Thyroid gland (tissue), 4 donors: ENCODE data around the gene SCAP. TPM values are rescaled to one million over a fixed set of nuclear protein-coding genes. Genes with fewer than 3 reads are reported as not detected.
A peak's percentile ranks its signal among the peaks of the same experiment; 100 is the strongest.
"Not testable (repeated sequence)": the region's sequence is repeated elsewhere in the genome, so short reads cannot be mapped to it uniquely, and the experiment has no call there.

Experiments
- DNase-seq, 2 donors: peaks; one replicate each; pipeline ENCODE4 v3.0.0-alpha.2; 2019
- H3K27ac ChIP-seq, 3 donors: fragments of 200-600 bp; sonication (generic); 1 replicate in 2 of 3; 2 replicates in 1 of 3; pipeline ENCODE4 v1.5.1; 2016 to 2019; ENCODE audit warnings: mild to moderate bottlenecking in 1 of 3, moderate library complexity in 1 of 3
- H3K27me3 ChIP-seq: fragments of 200-600 bp; sonication (generic); one replicate; pipeline ENCODE4 v1.5.1; 2019
- H3K36me3 ChIP-seq, 2 donors: fragments of 200-600 bp; sonication (generic); one replicate each; pipeline ENCODE4 v1.5.1; 2016 to 2019
- H3K4me1 ChIP-seq, 2 donors: fragments of 200-600 bp; sonication (generic); one replicate each; pipeline ENCODE4 v1.5.1; 2017 to 2019
- H3K4me3 ChIP-seq, 3 donors: fragments of 200-600 bp; sonication (generic); replicated peaks in 1 of 3; 1 replicate in 2 of 3; 2 replicates in 1 of 3; pipeline ENCODE4 v1.5.1; 2016; ENCODE audit warnings: mild to moderate bottlenecking in 1 of 3
- H3K9me3 ChIP-seq: fragments of 200-600 bp; sonication (generic); one replicate; pipeline ENCODE4 v1.5.1; 2017
- POLR2A ChIP-seq, 2 donors: fragments of 450-650 bp; IDR thresholded peaks; one replicate each; pipeline ENCODE4 v1.6.1; 2017; ENCODE audit warnings: antibody characterized with exemption in 2 of 2, mild to moderate bottlenecking in 2 of 2, moderate library complexity in 1 of 2
- WGBS, 2 donors: methylation state at CpG; one replicate each; pipeline ENCODE4 v1.1.5; 2017; 5-methylcytosine and 5-hydroxymethylcytosine counted together
- intact Hi-C: fragments of 100-400 bp; cut with DNase I; formaldehyde crosslinking; loops from one replicate; pipeline ENCODE4 v1.15.1; 2023
- total RNA-seq, 4 donors: library from RNA; depleted of rRNA; stranded (reverse); fragments of >200 nt; gene quantifications; one replicate each; pipeline ENCODE4 v1.2.3, GENCODE V29; 2016
- TF ChIP-seq, protein P1 (sequence below), 6 experiments: fragments of 200-600 bp in 3 of 6; fragments of 450-650 bp in 3 of 6; sonication (generic) in 3 of 6; IDR thresholded peaks; one replicate each; pipeline ENCODE4 v1.5.1; 2016 to 2019; ENCODE audit warnings: antibody characterized with exemption in 6 of 6, mild to moderate bottlenecking in 2 of 6, inconsistent platforms in 1 of 6, moderate library complexity in 1 of 6

SCAP gene
- total RNA-seq, 4 donors from 2014 or later: 56.8 to 102 (median 88.8) TPM

DNA sequence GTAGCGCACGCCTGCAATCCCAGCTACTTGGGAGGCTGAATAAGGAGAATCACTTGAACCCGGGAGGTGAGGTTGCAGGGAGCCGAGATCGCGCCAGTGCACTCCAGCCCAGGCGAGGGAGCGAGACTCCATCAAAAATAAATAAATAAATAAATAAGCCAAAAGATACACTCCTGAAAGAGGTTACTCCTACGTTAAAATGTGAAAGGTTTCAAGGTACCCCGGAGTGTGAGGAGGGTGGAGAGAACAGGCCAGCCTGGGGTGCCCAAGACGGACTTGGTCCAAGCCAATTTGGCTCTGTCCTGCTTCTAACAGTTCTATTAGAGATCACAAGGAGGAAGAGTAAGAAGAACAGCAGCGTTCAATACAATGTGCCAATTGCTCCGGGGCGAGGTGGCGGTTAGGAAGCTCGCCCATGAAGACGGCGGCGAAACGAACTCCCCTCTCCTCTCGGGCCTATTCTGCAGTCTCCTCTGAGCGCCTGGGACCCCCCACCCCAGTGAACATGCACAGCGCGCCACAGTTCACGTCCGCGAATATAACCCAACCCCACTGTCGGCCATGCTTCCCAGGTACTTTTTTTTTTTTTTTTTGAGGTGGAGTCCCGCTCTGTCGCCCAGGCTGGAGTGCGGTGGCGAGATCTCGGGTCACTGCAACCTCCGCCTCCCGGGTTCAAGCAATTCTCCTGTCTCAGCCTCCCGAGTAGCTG is 36.8 kb upstream of the SCAP start:
- H3K4me3 ChIP-seq: peak overlapping the region; percentile 38 to 59 (median 40)
- intact Hi-C loops: no loop called here
- peaks cover 0 to 11% of the 10 kb centered on the region in 2 donors for H3K36me3 ChIP-seq
- H3K4me1 ChIP-seq: peaks cover 0 to 8% of the 10 kb centered on the region in 2 donors
- 17 to 20% methylated on average over 36 of the region's 36 CpGs for WGBS, 2 donors
- H3K27ac ChIP-seq: peak overlapping the region; percentile 87 to 97 (median 95)
- TF ChIP-seq, protein P1, sequence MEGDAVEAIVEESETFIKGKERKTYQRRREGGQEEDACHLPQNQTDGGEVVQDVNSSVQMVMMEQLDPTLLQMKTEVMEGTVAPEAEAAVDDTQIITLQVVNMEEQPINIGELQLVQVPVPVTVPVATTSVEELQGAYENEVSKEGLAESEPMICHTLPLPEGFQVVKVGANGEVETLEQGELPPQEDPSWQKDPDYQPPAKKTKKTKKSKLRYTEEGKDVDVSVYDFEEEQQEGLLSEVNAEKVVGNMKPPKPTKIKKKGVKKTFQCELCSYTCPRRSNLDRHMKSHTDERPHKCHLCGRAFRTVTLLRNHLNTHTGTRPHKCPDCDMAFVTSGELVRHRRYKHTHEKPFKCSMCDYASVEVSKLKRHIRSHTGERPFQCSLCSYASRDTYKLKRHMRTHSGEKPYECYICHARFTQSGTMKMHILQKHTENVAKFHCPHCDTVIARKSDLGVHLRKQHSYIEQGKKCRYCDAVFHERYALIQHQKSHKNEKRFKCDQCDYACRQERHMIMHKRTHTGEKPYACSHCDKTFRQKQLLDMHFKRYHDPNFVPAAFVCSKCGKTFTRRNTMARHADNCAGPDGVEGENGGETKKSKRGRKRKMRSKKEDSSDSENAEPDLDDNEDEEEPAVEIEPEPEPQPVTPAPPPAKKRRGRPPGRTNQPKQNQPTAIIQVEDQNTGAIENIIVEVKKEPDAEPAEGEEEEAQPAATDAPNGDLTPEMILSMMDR (IDR thresholded peaks at IDR 0.05): no peak
- no peak for TF ChIP-seq POLR2A (IDR thresholded peaks at IDR 0.05)
- H3K27me3 ChIP-seq: no peaks in the 10 kb centered on the region
- H3K9me3 ChIP-seq: no peaks in the 10 kb centered on the region
- DNase-seq: peak; percentile 12 to 28

DNA sequence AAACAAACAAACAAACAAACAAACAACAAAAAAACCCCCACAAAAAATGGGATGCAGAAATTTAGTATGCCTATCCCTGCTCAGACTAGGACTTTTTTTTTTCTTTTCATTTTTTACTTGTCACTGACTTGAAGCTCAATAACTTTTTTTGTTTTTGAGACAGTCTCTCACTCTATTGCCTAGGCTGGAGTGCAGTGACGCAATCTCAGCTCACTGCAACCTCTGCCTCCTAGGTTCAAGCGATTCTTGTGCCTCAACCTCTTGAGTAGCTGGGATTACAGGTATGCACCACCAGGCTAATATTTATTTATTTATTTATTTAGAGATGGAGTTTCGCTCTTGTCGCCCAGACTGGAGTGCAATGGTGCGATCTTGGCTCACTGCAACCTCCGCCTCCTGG is 29.5 kb upstream of the SCAP start:
- H3K36me3 ChIP-seq: peaks cover 22 to 43% of the 10 kb centered on the region in 2 donors
- DNase-seq, intact Hi-C loops, H3K27ac ChIP-seq, H3K9me3 ChIP-seq, H3K4me3 ChIP-seq, H3K27me3 ChIP-seq, H3K4me1 ChIP-seq: not testable (repeated sequence)
- 98 to 99% methylated on average over 6 of the region's 6 CpGs for WGBS, 2 donors

DNA sequence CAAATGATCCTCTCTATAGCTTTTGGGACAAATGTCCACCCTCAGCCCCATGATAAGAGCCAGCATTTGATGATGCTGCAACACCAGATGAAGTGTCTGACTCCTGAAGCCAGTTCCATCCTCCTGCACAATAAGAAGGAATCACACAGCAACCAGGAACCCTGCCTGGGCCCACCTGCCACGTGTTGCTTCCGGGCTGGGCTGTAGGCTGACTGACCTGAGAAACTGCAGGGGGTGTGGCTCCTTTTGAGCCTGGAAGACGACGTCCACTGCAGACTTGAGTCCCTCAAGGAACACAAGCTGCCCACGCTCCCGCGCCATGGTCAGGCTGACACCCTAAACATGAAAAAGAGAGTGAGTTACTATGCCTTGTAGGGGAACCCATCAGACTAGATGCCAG is 28.4 kb upstream of the SCAP start:
- 78 to 93% methylated on average over 6 to 7 of the region's 7 CpGs for WGBS, 2 donors
- intact Hi-C loops: no loop called here
- Histone ChIP-seq H3K27ac (no peak overlapping the region), H3K4me3 (no peak overlapping the region), H3K36me3 (peaks cover 22 to 39% of the 10 kb centered on the region in 2 donors), H3K9me3 (no peaks in the 10 kb centered on the region), H3K4me1 (no peaks in the 10 kb centered on the region), H3K27me3 (no peaks in the 10 kb centered on the region)
- DNase-seq: no peak
- no peak for TF ChIP-seq POLR2A (IDR thresholded peaks at IDR 0.05)
- TF ChIP-seq, protein P1 (IDR thresholded peaks at IDR 0.05): no peak

DNA sequence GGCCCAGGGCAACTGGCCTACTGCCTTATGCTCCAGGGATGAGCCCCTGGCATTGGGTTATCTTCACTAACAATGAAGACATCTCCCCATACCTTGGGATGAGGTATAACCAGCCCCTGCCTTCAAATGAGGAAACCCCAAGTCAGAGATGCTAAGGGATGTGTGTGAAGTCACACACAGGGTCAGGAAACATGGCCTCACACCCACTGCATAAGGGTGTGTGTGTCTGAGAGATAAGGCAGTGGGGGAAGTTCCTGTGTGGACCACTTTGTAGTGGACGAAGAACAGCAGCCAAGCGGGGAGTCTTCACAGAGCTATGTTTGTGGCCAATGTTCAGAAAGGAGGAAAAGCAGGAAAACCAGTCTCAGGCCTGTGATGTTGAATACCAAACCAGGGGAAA is 27.3 kb upstream of the SCAP start:
- DNase-seq: no peak
- Histone ChIP-seq H3K9me3 (no peaks in the 10 kb centered on the region), H3K4me1 (no peaks in the 10 kb centered on the region), H3K36me3 (peaks cover 27 to 47% of the 10 kb centered on the region in 2 donors), H3K27me3 (no peaks in the 10 kb centered on the region), H3K27ac (no peak overlapping the region), H3K4me3 (no peak overlapping the region)
- TF ChIP-seq, protein P1 (IDR thresholded peaks at IDR 0.05): no peak
- no peak for TF ChIP-seq POLR2A (IDR thresholded peaks at IDR 0.05)
- intact Hi-C loops: no loop called here
- WGBS, 2 donors: 91 to 96% methylated on average over 2 of the region's 2 CpGs

DNA sequence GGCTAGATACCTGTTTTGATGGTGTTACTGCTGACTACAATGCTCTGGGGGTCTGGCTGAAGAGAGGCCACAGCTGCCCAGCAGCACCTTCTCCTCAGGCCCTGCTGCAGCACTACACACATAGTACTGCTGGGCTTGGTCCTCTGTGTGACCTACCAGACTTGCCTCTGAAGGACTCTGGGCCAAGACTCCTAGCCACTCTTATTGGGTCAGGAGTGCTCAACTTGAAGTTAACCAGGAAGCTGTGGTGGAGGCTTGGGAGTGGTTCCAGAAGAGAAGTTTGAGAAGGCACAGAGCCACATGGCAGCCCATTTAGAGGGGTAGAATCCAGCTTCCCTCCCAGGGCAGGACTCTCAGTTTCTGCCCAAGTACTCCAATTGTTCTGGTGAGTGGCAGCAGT is 21.2 kb upstream of the SCAP start:
- H3K9me3 ChIP-seq: no peaks in the 10 kb centered on the region
- H3K36me3 ChIP-seq: peaks cover 31 to 55% of the 10 kb centered on the region in 2 donors
- intact Hi-C loops: no loop called here
- no peak overlapping the region for H3K27ac ChIP-seq
- H3K27me3 ChIP-seq: no peaks in the 10 kb centered on the region
- no peaks in the 10 kb centered on the region for H3K4me1 ChIP-seq
- no peak overlapping the region for H3K4me3 ChIP-seq
- no peak for DNase-seq
- TF ChIP-seq, protein P1 (IDR thresholded peaks at IDR 0.05): no peak
- TF ChIP-seq POLR2A (IDR thresholded peaks at IDR 0.05): no peak
